Cardiac septum (tissue), 1 donor: Measurements from ENCODE around the gene RBBP6. TPM values are rescaled to one million over a fixed set of nuclear protein-coding genes. Genes with fewer than 3 reads are reported as not detected.
"Not testable (repeated sequence)": the region's sequence is repeated elsewhere in the genome, so short reads cannot be mapped to it uniquely, and the experiment has no call there.

Experiments used
- DNase-seq: peaks from one replicate; pipeline ENCODE4 v3.0.0-alpha.2; 2020; ENCODE audit warnings: low spot score
- intact Hi-C: fragments of 100-400 bp; cut with DNase I; formaldehyde crosslinking; loops from one replicate; pipeline ENCODE4 v1.14.0; 2022
- total RNA-seq: library from RNA; stranded (reverse); fragmentation: NEBNext Ultra II Directional; extraction: Animal tissue kit (Norgen Biotek cat#: 25700); gene quantifications from one replicate; pipeline ENCODE4 v1.2.1, GENCODE V29; 2021
- donor health status: DM: no; HTN: no; CAD: no.

RBBP6 gene
- total RNA-seq, 1 donor from 2014 or later, result 34.7 TPM

DNA sequence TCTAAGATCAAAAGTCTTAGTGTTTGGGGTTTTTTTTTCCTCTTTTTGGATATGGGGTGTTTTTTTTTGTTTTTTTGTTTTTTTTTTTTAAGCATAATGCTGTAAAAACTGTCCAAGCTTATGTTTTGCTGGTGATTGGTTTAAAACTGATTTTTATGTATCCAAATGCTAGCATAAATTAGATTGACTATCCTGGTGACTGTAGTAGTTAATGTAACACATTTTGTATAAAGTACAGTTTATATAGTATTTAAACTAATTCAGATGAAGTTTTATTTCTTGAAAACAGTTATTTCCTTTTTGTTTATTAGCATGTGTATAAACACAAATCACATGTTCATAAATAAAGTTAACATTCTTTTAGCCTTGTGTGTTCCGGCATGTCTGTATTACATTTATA, 10.9 kb downstream of the RBBP6 start:
- intact Hi-C loops, result no loop called here
- no peak for DNase-seq

DNA sequence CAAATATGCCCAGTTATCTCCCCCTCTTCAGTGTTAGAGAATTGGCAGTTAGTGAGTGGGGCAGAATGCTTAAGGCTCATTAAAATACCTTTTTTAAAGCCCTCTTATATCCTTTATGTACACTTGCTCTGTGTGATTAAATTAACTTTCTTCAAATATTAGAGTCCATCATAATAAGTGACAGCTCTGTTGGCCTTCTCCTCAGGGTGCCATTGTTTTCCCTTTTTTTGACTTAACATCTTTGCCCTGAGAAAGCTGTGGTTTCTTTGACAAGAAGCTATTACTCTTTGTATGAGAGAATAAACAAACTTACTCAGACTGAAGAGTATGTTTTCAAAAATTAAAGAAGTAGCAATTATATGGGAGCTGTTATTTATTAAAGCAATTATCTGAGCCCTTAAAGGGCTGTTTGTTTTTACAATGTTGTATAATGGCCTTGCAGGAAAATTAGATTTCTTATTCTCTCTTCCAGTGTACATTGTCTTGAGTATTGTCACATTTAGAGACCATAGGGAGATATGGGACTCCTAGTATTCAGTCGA, 13.4 kb downstream of the RBBP6 start:
- intact Hi-C loops, result no loop called here
- DNase-seq, result no peak

DNA sequence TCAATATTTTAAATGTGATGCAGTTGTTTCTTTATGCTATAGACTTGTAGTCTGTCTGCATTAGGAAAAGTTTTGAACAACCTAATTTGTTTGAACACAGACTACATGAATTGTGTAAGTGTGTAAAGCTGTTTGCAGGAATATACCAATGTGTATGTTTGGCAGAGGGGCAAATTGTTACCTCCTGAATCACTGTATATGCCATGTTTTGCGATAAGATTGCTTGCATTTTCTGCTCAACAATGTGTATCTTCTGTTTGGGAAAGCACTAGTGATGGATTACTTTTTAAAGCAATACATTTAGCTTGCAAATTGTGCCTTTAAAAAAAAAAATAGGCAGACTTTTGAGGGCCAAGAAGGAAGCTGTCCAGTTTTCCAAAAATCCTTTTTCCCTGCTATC, 14.6 kb downstream of the RBBP6 start:
- no peak for DNase-seq
- intact Hi-C loops, result no loop called here

GRCh38 chr16:24555346-24555872, 16.0 kb downstream of the RBBP6 start:
- intact Hi-C loops, result no loop called here
- no peak for DNase-seq

DNA sequence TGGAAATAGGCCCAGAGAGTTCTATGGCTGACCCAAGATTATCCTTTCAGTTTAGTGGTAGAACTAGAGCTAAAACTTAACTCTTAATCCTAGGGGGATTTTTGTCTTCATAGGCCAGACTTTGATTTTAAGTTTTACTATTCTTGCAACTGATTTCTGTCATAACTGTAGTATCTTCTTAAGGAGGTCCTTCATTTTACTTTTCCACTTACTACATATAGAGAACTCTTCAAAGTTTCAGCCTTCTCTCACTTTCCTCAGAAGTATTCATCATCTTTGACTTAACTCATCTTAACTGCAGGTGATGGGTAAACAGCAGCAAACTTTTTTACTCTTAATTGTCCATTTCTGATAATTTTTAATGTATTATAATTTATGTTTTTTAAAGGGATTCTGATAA, 23.4 kb downstream of the RBBP6 start:
- no peak for DNase-seq

DNA sequence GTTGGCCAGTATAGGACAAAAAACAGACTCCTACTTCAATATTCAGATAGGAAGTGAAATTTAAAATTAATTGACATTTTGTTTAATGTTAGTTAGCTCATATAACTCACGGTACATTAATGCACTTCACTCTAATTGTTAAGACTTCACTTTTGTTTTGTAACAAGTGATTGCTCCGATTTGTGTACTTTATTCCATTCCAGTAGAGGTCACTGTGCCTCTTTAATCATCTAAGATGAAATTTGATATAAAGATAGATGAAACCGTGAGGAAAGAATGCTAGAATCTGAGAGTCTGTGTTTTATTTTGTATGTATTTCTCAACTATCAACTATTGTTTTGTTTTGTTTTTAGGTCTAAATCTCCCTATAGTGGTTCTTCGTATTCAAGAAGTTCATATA, 29.0 kb downstream of the RBBP6 start:
- no peak for DNase-seq
- intact Hi-C loops, result no loop called here

More for the DNA sequence above, 23.4 kb downstream of the RBBP6 start:
- intact Hi-C loops, result no loop called here

- no peak for DNase-seq
- intact Hi-C loops, result no loop called here
Measured at GRCh38 chr16:24571096-24571495, 31.7 kb downstream of the RBBP6 start.

DNA sequence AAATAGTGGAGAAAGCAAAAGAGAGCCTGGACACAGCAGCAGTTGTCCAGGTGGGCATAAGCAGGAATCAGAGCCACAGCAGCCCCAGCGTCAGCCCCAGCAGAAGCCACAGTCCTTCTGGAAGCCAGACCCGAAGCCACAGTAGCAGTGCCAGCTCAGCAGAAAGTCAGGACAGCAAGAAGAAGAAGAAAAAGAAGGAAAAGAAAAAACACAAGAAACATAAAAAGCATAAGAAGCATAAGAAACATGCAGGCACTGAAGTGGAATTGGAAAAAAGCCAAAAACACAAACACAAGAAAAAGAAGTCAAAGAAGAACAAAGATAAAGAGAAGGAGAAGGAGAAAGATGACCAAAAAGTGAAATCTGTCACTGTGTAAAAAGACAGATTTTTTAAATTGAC, 32.7 kb downstream of the RBBP6 start:
- intact Hi-C loops, result no loop called here
- no peak for DNase-seq

DNA sequence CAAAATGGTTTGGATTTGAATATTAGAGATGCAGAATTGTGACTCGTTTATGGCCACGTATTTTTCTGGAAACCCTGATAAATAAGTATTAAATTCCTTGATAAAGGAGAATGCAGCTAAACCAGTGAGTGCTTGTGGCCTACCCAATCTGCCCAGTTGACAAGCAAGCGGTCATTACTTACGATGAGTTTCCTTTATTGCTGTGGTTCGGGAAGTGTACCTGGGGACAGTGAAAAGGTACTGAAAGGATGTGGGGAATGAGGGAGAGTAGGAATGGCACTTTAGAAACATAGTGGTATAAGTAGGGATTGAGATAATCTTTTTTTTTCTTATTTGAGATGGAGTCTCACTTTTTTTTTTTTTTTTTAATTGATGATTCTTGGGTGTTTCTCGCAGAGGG, 33.8 kb downstream of the RBBP6 start:
- no peak for DNase-seq
- intact Hi-C loops, result no loop called here

GRCh38 chr16:24574515-24575485, 35.4 kb downstream of the RBBP6 start:
- DNase-seq, intact Hi-C loops: not testable (repeated sequence)

- DNase-seq, intact Hi-C loops: not testable (repeated sequence)
Measured at GRCh38 chr16:24575791-24576190, 36.4 kb downstream of the RBBP6 start.

DNA sequence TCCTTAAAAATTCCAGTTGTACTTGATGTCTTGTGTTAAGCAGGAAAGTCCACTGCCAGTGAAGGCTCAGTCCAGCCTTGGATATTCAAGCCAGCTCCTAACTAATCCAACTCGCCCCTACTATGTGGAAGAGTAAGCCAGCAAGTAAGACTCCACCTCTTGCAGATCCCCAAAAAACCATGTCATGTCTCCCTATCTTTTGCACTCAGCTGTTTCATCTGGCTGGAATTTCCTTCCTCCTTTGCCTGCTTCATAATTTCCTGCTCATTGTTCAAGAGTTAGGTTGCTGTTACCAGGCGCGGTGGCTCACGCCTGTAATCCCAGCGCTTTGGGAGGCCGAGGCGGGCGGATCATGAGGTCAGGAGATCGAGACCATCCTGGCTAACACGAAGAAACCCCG, 37.8 kb downstream of the RBBP6 start:
- no peak for DNase-seq
- intact Hi-C loops, result no loop called here

- intact Hi-C loops, result no loop called here
- no peak for DNase-seq
Measured at GRCh38 chr16:24580665-24581064, 41.3 kb downstream of the RBBP6 start.

DNA sequence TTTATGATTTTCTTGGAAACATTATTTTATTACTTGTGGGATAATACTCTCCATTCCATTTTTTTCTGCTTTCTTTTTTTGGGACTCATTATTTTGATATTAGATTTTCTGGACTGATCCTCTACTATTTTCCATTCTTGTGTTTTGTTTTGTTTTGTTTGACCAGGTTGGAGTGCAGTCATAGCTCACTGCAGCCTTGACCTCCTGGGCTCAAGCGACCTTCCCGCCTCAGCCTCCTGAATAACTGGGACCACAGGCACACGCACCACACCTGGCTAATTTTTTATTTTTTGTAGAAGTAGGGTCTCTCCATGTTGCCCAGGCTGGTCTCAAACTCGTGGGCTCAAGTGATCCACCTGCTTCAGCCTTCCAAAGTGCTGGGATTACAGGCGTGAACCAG, 44.1 kb downstream of the RBBP6 start:
- DNase-seq, result no peak
- intact Hi-C loops, result no loop called here

GRCh38 chr16:24589997-24590396, 50.6 kb downstream of the RBBP6 start:
- DNase-seq, result no peak
- intact Hi-C loops, result no loop called here

GRCh38 chr16:24598777-24599437, 59.5 kb downstream of the RBBP6 start:
- no peak for DNase-seq

GRCh38 chr16:24609417-24609739, 70.0 kb downstream of the RBBP6 start:
- DNase-seq, result no peak
- intact Hi-C loops, result loop anchor here (10.0 kb wide), 1 partner anchor 185 kb away; no protein-coding TSS in a partner anchor

More at GRCh38 chr16:24598777-24599437, 59.5 kb downstream of the RBBP6 start:
- intact Hi-C loops, result no loop called here

GRCh38 chr16:24609740-24610415, 70.5 kb downstream of the RBBP6 start:
- DNase-seq, result no peak
- intact Hi-C loops, result loop anchor here (10.0 kb wide), 1 partner anchor 185 kb away; no protein-coding TSS in a partner anchor

- intact Hi-C loops, result no loop called here
- peak; percentile 77 for DNase-seq
Measured at GRCh38 chr16:24610416-24610755, 71.0 kb downstream of the RBBP6 start.

- no peak for DNase-seq
- intact Hi-C loops, result no loop called here
Measured at GRCh38 chr16:24611310-24611709, 71.9 kb downstream of the RBBP6 start.
